AG09319 (cell line): Measurements from ENCODE around the gene HYLS1.

Experiments
- DNase-seq: peaks from one replicate; pipeline ENCODE4 v3.0.0-alpha.2; 2010; ENCODE audit warnings: low read depth; ENCODE audit errors: extremely low read depth
- CTCF ChIP-seq: IDR thresholded peaks from 2 replicates; pipeline ENCODE4 v1.5.1; 2011; ENCODE audit warnings: low read depth, mild to moderate bottlenecking, inconsistent platforms, low read length, moderate library complexity

HYLS1 gene

GRCh38 chr11:125942771-125943428 is 55.4 kb downstream of the HYLS1 start:
- TF ChIP-seq CTCF = no peak
- DNase-seq = no peak

GRCh38 chr11:125943661-125944349 is 56.3 kb downstream of the HYLS1 start:
- TF ChIP-seq CTCF = no peak
- DNase-seq = no peak

- TF ChIP-seq CTCF = no peak
- no peak for DNase-seq
These were observed 57.0 kb downstream of the HYLS1 start for GRCh38 chr11:125944350-125945010.

GRCh38 chr11:125945011-125945796 is 57.7 kb downstream of the HYLS1 start:
- no peak for DNase-seq
- no peak for TF ChIP-seq CTCF

- no peak for DNase-seq
These were observed 58.5 kb downstream of the HYLS1 start, which contains the start of gene VSIG10L2 for GRCh38 chr11:125945797-125946520. TSS of gene VSIG10L2 (plus strand) at chr11:125946044. CDS start at chr11:125946056, 12 bp downstream.

More at GRCh38 chr11:125945797-125946520, 58.5 kb downstream of the HYLS1 start, which contains the start of gene VSIG10L2:
- no peak for TF ChIP-seq CTCF
